Loucy (cell line): ENCODE results near the gene TTC16.

ENCODE experiments used
- H2AFZ ChIP-seq: fragments of 200-600 bp; sonication (generic); 2 replicates; pipeline ENCODE4 v1.6.0; 2016; ENCODE audit warnings: antibody characterized with exemption, mild to moderate bottlenecking, low read length, moderate library complexity
- H3F3A ChIP-seq: fragments of 200-600 bp; 2 replicates; pipeline ENCODE4 v1.6.0; 2016; ENCODE audit warnings: antibody characterized with exemption, low read depth, mild to moderate bottlenecking
- H3K27me3 ChIP-seq: fragments of 200-600 bp; sonication (generic); 2 replicates; pipeline ENCODE4 v1.6.1; 2014; ENCODE audit warnings: low read length, mild to moderate bottlenecking; ENCODE audit not compliant: insufficient read depth, poor library complexity, severe bottlenecking
- H3K36me3 ChIP-seq: fragments of 200-600 bp; sonication (generic); 2 replicates; pipeline ENCODE4 v1.6.1; 2016; ENCODE audit warnings: low read length; ENCODE audit not compliant: insufficient read depth
- H3K4me1 ChIP-seq: fragments of 200-600 bp; sonication (generic); 2 replicates; pipeline ENCODE4 v1.5.1; 2014; ENCODE audit warnings: low read length, mild to moderate bottlenecking; ENCODE audit not compliant: insufficient read depth, poor library complexity, severe bottlenecking
- H3K4me2 ChIP-seq: fragments of 200-600 bp; sonication (generic); 2 replicates; pipeline ENCODE4 v1.6.0; 2014; ENCODE audit warnings: antibody characterized with exemption, low read length, low read depth, mild to moderate bottlenecking; ENCODE audit not compliant: poor library complexity, severe bottlenecking
- H3K4me3 ChIP-seq: fragments of 200-600 bp; sonication (generic); 2 replicates; pipeline ENCODE4 v1.5.1; 2014; ENCODE audit warnings: low read length, mild to moderate bottlenecking, mixed read lengths; ENCODE audit not compliant: poor library complexity, severe bottlenecking
- H3K79me2 ChIP-seq: fragments of 200-600 bp; sonication (generic); 2 replicates; pipeline ENCODE4 v1.6.1; 2014; ENCODE audit warnings: low read length; ENCODE audit not compliant: insufficient read depth
- H3K9ac ChIP-seq: fragments of 200-600 bp; sonication (generic); 2 replicates; pipeline ENCODE4 v1.6.0; 2014; ENCODE audit warnings: mild to moderate bottlenecking, low read depth, low read length, moderate library complexity; ENCODE audit not compliant: poor library complexity, severe bottlenecking
- H3K9me2 ChIP-seq: fragments of 200-600 bp; sonication (generic); replicated peaks from 2 replicates; pipeline ENCODE4 v1.6.1; 2016; ENCODE audit warnings: low read depth, low read length, mixed read lengths
- H3K9me3 ChIP-seq: fragments of 200-600 bp; sonication (generic); 2 replicates; pipeline ENCODE4 v1.6.1; 2014; ENCODE audit warnings: mild to moderate bottlenecking, antibody characterized with exemption, low read length, low read depth; ENCODE audit not compliant: insufficient read depth
- H4K20me1 ChIP-seq: fragments of 200-600 bp; sonication (generic); 2 replicates; pipeline ENCODE4 v1.6.0; 2014; ENCODE audit warnings: antibody characterized with exemption, low read length, mild to moderate bottlenecking; ENCODE audit not compliant: insufficient read depth, poor library complexity, severe bottlenecking
- CTCF ChIP-seq: fragments of 200-600 bp; sonication (generic); conservative IDR thresholded peaks from 2 replicates; pipeline ENCODE4 v1.5.1; 2014; ENCODE audit warnings: mild to moderate bottlenecking, antibody characterized with exemption, low read length
- EZH2phosphoT487 ChIP-seq: fragments of 200-600 bp; IDR thresholded peaks from 2 replicates; pipeline ENCODE4 v1.6.1; 2018; ENCODE audit warnings: antibody characterized with exemption, mild to moderate bottlenecking, moderate library complexity, borderline replicate concordance

Gene TTC16

GRCh38 chr9:127683723-127684122, 32.2 kb upstream of the TTC16 start:
- H2AFZ ChIP-seq = no peak overlapping the region
- H3K79me2 ChIP-seq = no peaks in the 10 kb centered on the region
- H3K9me3 ChIP-seq = no peaks in the 10 kb centered on the region
- H3K4me3 ChIP-seq = no peak overlapping the region
- H3K4me2 ChIP-seq = no peak overlapping the region
- TF ChIP-seq CTCF (no peak), EZH2phosphoT487 (no peak)
- peaks cover 71% of the 10 kb centered on the region; the same call in 1 of the 2 replicates for H3K36me3 ChIP-seq
- no peaks in the 10 kb centered on the region for H4K20me1 ChIP-seq
- no peak overlapping the region for H3K9ac ChIP-seq
- no peaks in the 10 kb centered on the region for H3K9me2 ChIP-seq
- H3K4me1 ChIP-seq = no peaks in the 10 kb centered on the region
- H3K27me3 ChIP-seq = no peaks in the 10 kb centered on the region
- no peaks in the 10 kb centered on the region for H3F3A ChIP-seq

GRCh38 chr9:127684576-127684975, 31.3 kb upstream of the TTC16 start:
- no peaks in the 10 kb centered on the region for H3K9me3 ChIP-seq
- no peaks in the 10 kb centered on the region for H3F3A ChIP-seq
- no peak overlapping the region for H3K4me2 ChIP-seq
- no peaks in the 10 kb centered on the region for H3K9me2 ChIP-seq
- TF ChIP-seq CTCF = no peak
- TF ChIP-seq EZH2phosphoT487 = no peak
- H3K27me3 ChIP-seq = no peaks in the 10 kb centered on the region
- no peak overlapping the region for H2AFZ ChIP-seq
- peaks cover 70% of the 10 kb centered on the region; the same call in 1 of the 2 replicates for H3K36me3 ChIP-seq
- no peak overlapping the region for H3K4me3 ChIP-seq
- H3K79me2 ChIP-seq = no peaks in the 10 kb centered on the region
- no peak overlapping the region for H3K9ac ChIP-seq
- H3K4me1 ChIP-seq = no peaks in the 10 kb centered on the region
- H4K20me1 ChIP-seq = no peaks in the 10 kb centered on the region

- no peak overlapping the region for H2AFZ ChIP-seq
- H3K9me2 ChIP-seq = no peaks in the 10 kb centered on the region
- H3K27me3 ChIP-seq = no peaks in the 10 kb centered on the region
- H3K9ac ChIP-seq = no peak overlapping the region
- H3K9me3 ChIP-seq = no peaks in the 10 kb centered on the region
- H3F3A ChIP-seq = no peaks in the 10 kb centered on the region
- H3K4me3 ChIP-seq = no peak overlapping the region
- no peaks in the 10 kb centered on the region for H4K20me1 ChIP-seq
- H3K4me1 ChIP-seq = no peaks in the 10 kb centered on the region
- H3K79me2 ChIP-seq = no peaks in the 10 kb centered on the region
- peaks cover 63% of the 10 kb centered on the region; the same call in 1 of the 2 replicates for H3K36me3 ChIP-seq
- H3K4me2 ChIP-seq = no peak overlapping the region
- TF ChIP-seq EZH2phosphoT487 (no peak), CTCF (no peak)
These were observed 29.2 kb upstream of the TTC16 start for GRCh38 chr9:127686461-127687393.
